HG03097 (cell line): Measurements from ENCODE around the gene KCNQ4.

Experiments
- ATAC-seq: cut with Tn5 transposase; IDR thresholded peaks from one replicate; pipeline ENCODE4 v1.9.1; 2021; ENCODE audit not compliant: unreplicated experiment, low FRiP score

The KCNQ4 gene

GRCh38 chr1:40838045-40838979 lies 54.7 kb downstream of the KCNQ4 start:
- no peak for ATAC-seq

GRCh38 chr1:40838980-40839942 lies 55.7 kb downstream of the KCNQ4 start:
- ATAC-seq = no peak

GRCh38 chr1:40839943-40840335 lies 56.4 kb downstream of the KCNQ4 start:
- ATAC-seq = no peak

- no peak for ATAC-seq
Observed at GRCh38 chr1:40840526-40841323, 57.1 kb downstream of the KCNQ4 start.

GRCh38 chr1:40841602-40842001 lies 58.0 kb downstream of the KCNQ4 start:
- ATAC-seq = no peak

- no peak for ATAC-seq
Observed at GRCh38 chr1:40842207-40842606, 58.6 kb downstream of the KCNQ4 start.

GRCh38 chr1:40842691-40843090 lies 59.1 kb downstream of the KCNQ4 start:
- no peak for ATAC-seq

- ATAC-seq = no peak
Observed at GRCh38 chr1:40844079-40844478, 60.5 kb downstream of the KCNQ4 start.

GRCh38 chr1:40844887-40845878 lies 61.6 kb downstream of the KCNQ4 start:
- ATAC-seq = no peak

GRCh38 chr1:40845895-40846294 lies 62.3 kb downstream of the KCNQ4 start:
- no peak for ATAC-seq

- ATAC-seq = no peak
Observed at GRCh38 chr1:40847023-40847745, 63.6 kb downstream of the KCNQ4 start.

- ATAC-seq = no peak
Observed at GRCh38 chr1:40848530-40849189, 65.1 kb downstream of the KCNQ4 start.

- no peak for ATAC-seq
Observed at GRCh38 chr1:40849801-40850592, 66.4 kb downstream of the KCNQ4 start.

GRCh38 chr1:40851643-40852042 lies 68.1 kb downstream of the KCNQ4 start:
- ATAC-seq = no peak

GRCh38 chr1:40853113-40853884 lies 69.7 kb downstream of the KCNQ4 start:
- ATAC-seq = no peak

- no peak for ATAC-seq
Observed at GRCh38 chr1:40853885-40854170, 70.2 kb downstream of the KCNQ4 start.

- no peak for ATAC-seq
Observed at GRCh38 chr1:40855513-40855912, 71.9 kb downstream of the KCNQ4 start.
